DND-41 (cell line): Measurements from ENCODE around the gene MTERF4.

ENCODE experiments used
- ATAC-seq: fragments of 200-7000 bp; cut with Tn5 transposase; 3 replicates; pipeline ENCODE4 v1.9.1; 2021; ENCODE audit warnings: low read depth; ENCODE audit not compliant: insufficient read depth
- DNase-seq: peaks from one replicate; pipeline ENCODE4 v3.0.0-alpha.2; 2020
- H2AFZ ChIP-seq: 2 replicates; pipeline ENCODE4 v1.6.0; 2012; ENCODE audit warnings: low read depth, low read length
- H3K27ac ChIP-seq: 2 replicates; pipeline ENCODE4 v1.5.1; 2012; ENCODE audit warnings: low read length, inconsistent platforms
- H3K27me3 ChIP-seq: fragments of 200-600 bp; sonication (generic); 2 replicates; pipeline ENCODE4 v1.6.0; 2012; ENCODE audit warnings: low read length, mild to moderate bottlenecking, inconsistent platforms; ENCODE audit not compliant: insufficient read depth, poor library complexity
- H3K36me3 ChIP-seq: 2 replicates; pipeline ENCODE4 v1.5.1; 2012; ENCODE audit warnings: low read length, inconsistent platforms; ENCODE audit not compliant: insufficient read depth
- H3K4me1 ChIP-seq: 2 replicates; pipeline ENCODE4 v1.5.1; 2012; ENCODE audit warnings: mild to moderate bottlenecking, low read length; ENCODE audit not compliant: insufficient read depth
- H3K4me2 ChIP-seq: 2 replicates; pipeline ENCODE4 v1.6.0; 2012; ENCODE audit warnings: mild to moderate bottlenecking, moderate library complexity, low read length, inconsistent platforms; ENCODE audit not compliant: insufficient read depth
- H3K4me3 ChIP-seq, 2 experiments: fragments of 200-600 bp in 1 of 2; shearing (Covaris generic) in 1 of 2; 2 replicates each; pipeline ENCODE4 v1.5.1; 2012 to 2016; ENCODE audit warnings: inconsistent platforms in 2 of 2, low read length in 2 of 2, mild to moderate bottlenecking in 2 of 2, low read depth in 1 of 2, moderate library complexity in 1 of 2
- H3K79me2 ChIP-seq: 2 replicates; pipeline ENCODE4 v1.6.0; 2012; ENCODE audit warnings: low read length, inconsistent platforms; ENCODE audit not compliant: insufficient read depth
- H3K9ac ChIP-seq: 2 replicates; pipeline ENCODE4 v1.6.0; 2012; ENCODE audit warnings: low read depth, mild to moderate bottlenecking, inconsistent platforms, low read length, moderate library complexity
- H3K9me3 ChIP-seq: 2 replicates; pipeline ENCODE4 v1.5.1; 2012; ENCODE audit warnings: low read length, moderate library complexity, mild to moderate bottlenecking, inconsistent platforms; ENCODE audit not compliant: insufficient read depth, severe bottlenecking
- H4K20me1 ChIP-seq: 2 replicates; pipeline ENCODE4 v1.6.0; 2012; ENCODE audit warnings: low read length; ENCODE audit not compliant: insufficient read depth
- CTCF ChIP-seq: IDR thresholded peaks from 2 replicates; pipeline ENCODE4 v1.5.1; 2012; ENCODE audit warnings: borderline replicate concordance, low read length, moderate library complexity, mild to moderate bottlenecking; ENCODE audit not compliant: poor library complexity, severe bottlenecking; ENCODE audit errors: extremely low read depth
- EZH2 ChIP-seq: IDR thresholded peaks from 3 replicates; pipeline ENCODE4 v1.6.1; 2012; ENCODE audit warnings: borderline replicate concordance, low read depth, mild to moderate bottlenecking, moderate library complexity, low read length, inconsistent platforms; ENCODE audit not compliant: severe bottlenecking

MTERF4 gene

GRCh38 chr2:241111440-241111805 is 9.3 kb upstream of the MTERF4 start:
- peaks cover 68% of the 10 kb centered on the region for H3K36me3 ChIP-seq
- H2AFZ ChIP-seq: no peak overlapping the region
- H3K9ac ChIP-seq: no peak overlapping the region
- no peak overlapping the region for H3K4me3 ChIP-seq
- H3K27me3 ChIP-seq: no peaks in the 10 kb centered on the region
- no peaks in the 10 kb centered on the region for H3K79me2 ChIP-seq
- no peak overlapping the region for H3K4me2 ChIP-seq
- no peak for TF ChIP-seq CTCF
- H3K27ac ChIP-seq: no peak overlapping the region
- no peaks in the 10 kb centered on the region for H3K4me1 ChIP-seq
- DNase-seq: no peak
- peaks cover 9% of the 10 kb centered on the region; the same call in 1 of the 2 replicates for H4K20me1 ChIP-seq
- H3K9me3 ChIP-seq: no peaks in the 10 kb centered on the region
- ATAC-seq: no peak

DNA sequence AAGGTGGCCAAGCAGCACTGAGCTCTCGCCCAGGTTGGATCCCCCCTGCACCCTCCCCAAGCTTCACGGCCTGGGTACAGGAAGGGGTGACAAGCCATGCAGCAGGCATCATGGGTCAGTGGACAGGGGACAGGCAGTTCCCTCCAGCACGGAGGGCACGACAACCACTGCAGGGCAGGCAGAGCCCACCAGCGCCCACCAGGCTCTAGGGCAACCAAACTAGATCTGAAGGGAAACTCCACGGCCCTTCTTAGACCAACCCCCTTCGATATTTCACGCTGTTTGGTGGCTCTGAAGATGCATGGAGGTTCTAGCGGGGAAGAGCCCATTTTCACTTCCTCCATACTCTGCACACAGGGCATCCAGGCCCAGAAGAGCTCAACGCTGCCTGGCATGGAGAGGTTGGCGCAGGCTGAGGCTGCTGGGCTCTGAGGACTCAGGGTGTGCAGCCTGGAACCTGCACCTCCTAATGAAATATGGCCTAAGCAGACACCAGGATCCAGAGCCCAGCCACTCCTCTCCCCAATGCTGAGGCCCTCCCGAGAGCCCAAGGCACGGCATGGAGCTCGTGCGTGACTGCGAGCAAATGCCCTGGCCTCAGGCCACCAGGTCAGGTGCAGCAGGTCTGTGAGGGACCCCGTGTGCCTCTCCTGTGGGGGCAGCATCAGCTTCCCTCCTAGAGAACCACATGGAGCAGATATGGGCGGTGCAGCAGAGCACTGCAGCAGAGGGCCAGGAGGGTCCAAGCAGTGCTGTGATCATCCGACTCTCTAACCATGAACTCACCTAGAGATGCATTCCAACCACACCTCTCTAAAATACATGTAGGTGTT is 8.7 kb upstream of the MTERF4 start:
- Histone ChIP-seq H3K4me3 (no peak overlapping the region), H3K79me2 (no peaks in the 10 kb centered on the region), H3K9me3 (no peaks in the 10 kb centered on the region), H3K4me2 (no peak overlapping the region), H3K9ac (no peak overlapping the region), H3K27ac (no peak overlapping the region), H2AFZ (no peak overlapping the region), H3K36me3 (peaks cover 63% of the 10 kb centered on the region), H4K20me1 (peaks cover 4% of the 10 kb centered on the region; the same call in 1 of the 2 replicates), H3K4me1 (no peaks in the 10 kb centered on the region), H3K27me3 (no peaks in the 10 kb centered on the region)
- no peak for ATAC-seq
- no peak for DNase-seq
- no peak for TF ChIP-seq CTCF
- no peak for TF ChIP-seq EZH2

DNA sequence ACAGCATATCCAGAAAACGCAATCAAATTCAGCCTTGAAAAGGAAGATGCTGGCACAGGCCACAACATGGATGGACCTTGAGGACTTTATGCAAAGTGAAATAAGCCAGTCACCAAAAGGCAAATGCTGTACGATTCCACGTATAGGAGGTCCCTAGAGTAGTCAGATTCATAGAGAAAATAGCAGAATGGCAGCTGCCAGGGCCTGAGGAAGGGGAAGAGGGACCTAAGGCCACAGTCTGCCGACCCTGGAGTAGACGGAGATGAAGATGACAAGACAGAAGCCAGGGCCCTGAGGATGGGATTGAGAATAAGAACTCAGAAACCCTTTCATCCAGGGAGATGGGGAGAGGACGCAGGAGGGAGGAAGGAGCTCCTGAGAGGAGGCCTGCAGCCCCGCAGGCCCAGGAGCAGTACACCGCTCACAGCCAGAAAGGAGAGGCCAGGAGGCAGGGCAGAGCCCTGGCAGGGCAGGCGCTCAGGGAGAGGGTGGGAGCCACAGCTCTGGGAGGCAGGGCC is 8.1 kb upstream of the MTERF4 start:
- no peak for ATAC-seq
- Histone ChIP-seq H4K20me1 (0 out of 2 replicates have a peak, but pooled peaks cover 3% of the 10 kb centered on the region), H3K9me3 (no peaks in the 10 kb centered on the region), H3K27ac (no peak overlapping the region), H3K4me3 (no peak overlapping the region), H2AFZ (no peak overlapping the region), H3K27me3 (no peaks in the 10 kb centered on the region), H3K4me2 (no peak overlapping the region), H3K4me1 (no peaks in the 10 kb centered on the region), H3K36me3 (peaks cover 57% of the 10 kb centered on the region), H3K9ac (no peak overlapping the region), H3K79me2 (no peaks in the 10 kb centered on the region)
- DNase-seq: no peak
- TF ChIP-seq CTCF (no peak), EZH2 (no peak)
